Heart left ventricle (tissue), 16 donors: ENCODE data around the gene POLR2L. TPM values are rescaled to one million over a fixed set of nuclear protein-coding genes. Genes with fewer than 3 reads are reported as not detected.

ENCODE experiments used
- ATAC-seq, 4 donors: fragments of 200-7000 bp; cut with Tn5 transposase; one replicate each; pipeline ENCODE4 v1.9.1; 2020 to 2022; ENCODE audit warnings: moderate library complexity in 4 of 4, mild to moderate bottlenecking in 3 of 4, moderate number of reproducible peaks in 1 of 4
- DNase-seq, 5 donors: peaks; one replicate each; pipeline ENCODE4 v3.0.0-alpha.2; 2020
- H3K27ac ChIP-seq, 12 donors: fragments of 200-600 bp; sonication (generic) in 4 of 12; one replicate each; pipeline versions ENCODE4 v1.5.0 to v1.8.0; 2016 to 2022; ENCODE audit warnings: mild to moderate bottlenecking in 2 of 12
- H3K27me3 ChIP-seq, 9 donors: fragments of 200-600 bp; sonication (generic) in 2 of 9; one replicate each; pipeline versions ENCODE4 v1.5.1 to v1.8.0; 2016 to 2022; ENCODE audit warnings: mild to moderate bottlenecking in 3 of 9
- H3K36me3 ChIP-seq, 9 donors: fragments of 200-600 bp; sonication (generic) in 2 of 9; one replicate each; pipeline versions ENCODE4 v1.5.0 to v1.8.0; 2018 to 2022; ENCODE audit warnings: mild to moderate bottlenecking in 2 of 9
- H3K4me1 ChIP-seq, 12 donors: fragments of 200-600 bp; sonication (generic) in 4 of 12; one replicate each; pipeline versions ENCODE4 v1.5.0 to v1.8.0; 2016 to 2022; ENCODE audit warnings: mild to moderate bottlenecking in 3 of 12
- H3K4me3 ChIP-seq, 12 donors: fragments of 200-600 bp; sonication (generic) in 4 of 12; one replicate each; pipeline versions ENCODE4 v1.5.0 to v1.8.0; 2017 to 2022; ENCODE audit warnings: mild to moderate bottlenecking in 9 of 12, moderate library complexity in 4 of 12
- H3K9me3 ChIP-seq, 12 donors: fragments of 200-600 bp; sonication (generic) in 4 of 12; one replicate each; pipeline versions ENCODE4 v1.5.0 to v1.8.0; 2016 to 2022; ENCODE audit warnings: mild to moderate bottlenecking in 1 of 12
- POLR2A ChIP-seq, 2 donors: fragments of 450-650 bp; IDR thresholded peaks; one replicate each; pipeline ENCODE4 v1.6.1; 2017; ENCODE audit warnings: antibody characterized with exemption in 2 of 2, mild to moderate bottlenecking in 2 of 2, moderate library complexity in 2 of 2
- WGBS, 4 donors: extraction: QIAGEN DNeasy Blood & Tissue Kit in 2 of 4; methylation state at CpG; one replicate each; pipeline versions ENCODE4 v1.1.5 to v1.1.7; 2013 to 2018; 5-methylcytosine and 5-hydroxymethylcytosine counted together
- intact Hi-C, 10 donors: fragments of 100-400 bp; cut with DNase I; formaldehyde crosslinking; loops; one replicate each; pipeline versions ENCODE4 v1.11.1 to v1.14.2; 2022
- polyA plus RNA-seq, 2 donors: library from polyadenylated mRNA; stranded (reverse); fragments of 200-250 nt; gene quantifications; one replicate each; pipeline ENCODE4 v1.2.3, GENCODE V29; 2013
- total RNA-seq, 9 donors: library from RNA; depleted of rRNA in 2 of 9; stranded (reverse); fragments of >200 nt in 2 of 9; fragmentation: NEBNext Ultra II Directional in 3 of 9; extraction: Animal tissue kit (Norgen Biotek cat#: 25700) in 3 of 9; gene quantifications; one replicate each; pipeline versions ENCODE4 v1.1.0 to v1.2.4, GENCODE V29; 2016 to 2023
- TF ChIP-seq, protein P1 (sequence below), 12 donors: fragments of 200-600 bp; sonication (generic) in 4 of 12; IDR thresholded peaks; one replicate each; pipeline versions ENCODE4 v1.5.0 to v1.8.0; 2018 to 2022; ENCODE audit warnings: antibody characterized with exemption in 12 of 12, mild to moderate bottlenecking in 5 of 12
- donor health status: ischemic (EF 13 %, LVEDD 7.1; RV severe dilation, severe dysfunction).
- donor health status: healthy with polysubstance abuse.
- donor health status: DM: no; HTN: yes; CAD: no.
- donor health status: DM: no; HTN: no; CAD: no.
- donor health status: ischemic (EF 25% LVEDD 6.9; RV normal size, moderate dysfunction).
- donor health status: ischemic (EF 25% LVEDD 5.7; RV mildly dilated, moderate dysfunction).
- donor health status: healthy.
- donor health status: DM: yes; HTN: yes; CAD: no.
- donor health status: ischemic (EF 35%, LVEDD 5.7; RV mildly dilated, moderate dysfunction).
- donor health status: nonischemic (EF 11% LVEDD 7.7; RV severe dilation, severe dysfunction).
- donor health status: DM: yes; HTN: yes; CAD: no.
- donor health status: PGD.
- donor health status: ischemic (EF 29% LVEDD 5.4; RV normal size, mild dysfunction).
- donor health status: nonischemic (EF 23%, LVEDD 6.1; RV moderate dilation, normal function).

The POLR2L gene
- total and polyA plus RNA-seq, 11 donors: 74.4 to 267 (median 208) TPM

DNA sequence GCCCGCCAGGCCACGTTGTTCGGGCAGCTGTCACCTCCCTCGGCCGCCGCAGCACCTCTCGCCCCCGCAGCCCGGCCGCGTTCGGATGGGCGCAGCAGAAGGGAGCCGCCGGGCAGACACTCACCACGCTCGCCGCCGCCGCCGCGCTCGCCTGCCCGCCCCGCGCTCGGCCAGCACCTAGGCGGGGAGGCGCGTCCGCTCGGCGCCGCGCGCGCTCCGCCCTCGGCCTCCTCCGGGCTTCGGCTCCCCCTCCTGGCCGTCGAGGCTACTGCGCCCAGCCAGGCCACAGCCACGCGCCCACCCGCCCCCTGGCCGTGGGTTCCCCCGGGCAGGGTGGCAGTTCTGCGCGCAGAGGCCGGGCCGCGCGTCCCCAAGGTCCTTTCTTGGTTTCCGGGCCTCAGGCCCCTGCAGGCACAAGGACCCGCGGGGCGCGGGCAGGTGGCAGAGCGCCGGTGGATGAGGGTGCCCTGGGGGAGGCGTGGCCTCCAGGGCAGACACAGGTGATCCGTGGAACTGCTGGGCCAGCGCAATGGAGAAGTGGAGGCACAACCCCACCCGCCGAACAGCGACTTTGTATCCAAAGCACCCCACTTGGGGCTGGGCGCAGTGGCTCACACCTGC is 44.1 kb downstream of the POLR2L start, which contains the start of gene SLC25A22:
Gene SLC25A22 (minus strand): TSS at position 189 of the 621 bp plus-strand sequence. CDS start 3,275 bp downstream, outside the sequence.
- Histone ChIP-seq H3K36me3 (peaks cover 0 to 38% (median 8%) of the 10 kb centered on the region in 9 donors), H3K4me1 (peaks cover 6 to 40% (median 24%) of the 10 kb centered on the region in 12 donors), H3K4me3 (peak within 1 kb of the TSS; percentile 50 to 89 (median 78)), H3K27ac (peak within 1 kb of the TSS; percentile 37 to 88 (median 84)), H3K27me3 (no peaks in the 10 kb centered on the region), H3K9me3 (no peaks in the 10 kb centered on the region)
- TF ChIP-seq POLR2A (IDR thresholded peaks at IDR 0.05): peak in 1 of 2 donors; percentile 15
- TF ChIP-seq, protein P1, sequence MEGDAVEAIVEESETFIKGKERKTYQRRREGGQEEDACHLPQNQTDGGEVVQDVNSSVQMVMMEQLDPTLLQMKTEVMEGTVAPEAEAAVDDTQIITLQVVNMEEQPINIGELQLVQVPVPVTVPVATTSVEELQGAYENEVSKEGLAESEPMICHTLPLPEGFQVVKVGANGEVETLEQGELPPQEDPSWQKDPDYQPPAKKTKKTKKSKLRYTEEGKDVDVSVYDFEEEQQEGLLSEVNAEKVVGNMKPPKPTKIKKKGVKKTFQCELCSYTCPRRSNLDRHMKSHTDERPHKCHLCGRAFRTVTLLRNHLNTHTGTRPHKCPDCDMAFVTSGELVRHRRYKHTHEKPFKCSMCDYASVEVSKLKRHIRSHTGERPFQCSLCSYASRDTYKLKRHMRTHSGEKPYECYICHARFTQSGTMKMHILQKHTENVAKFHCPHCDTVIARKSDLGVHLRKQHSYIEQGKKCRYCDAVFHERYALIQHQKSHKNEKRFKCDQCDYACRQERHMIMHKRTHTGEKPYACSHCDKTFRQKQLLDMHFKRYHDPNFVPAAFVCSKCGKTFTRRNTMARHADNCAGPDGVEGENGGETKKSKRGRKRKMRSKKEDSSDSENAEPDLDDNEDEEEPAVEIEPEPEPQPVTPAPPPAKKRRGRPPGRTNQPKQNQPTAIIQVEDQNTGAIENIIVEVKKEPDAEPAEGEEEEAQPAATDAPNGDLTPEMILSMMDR (IDR thresholded peaks at IDR 0.05): peak; percentile 61 to 96 (median 81)
- DNase-seq: peak; percentile 74 to 90 (median 80)
- WGBS, 4 donors: 2 to 7% (median 5%) methylated on average over 14 to 69 of the region's 69 CpGs
- intact Hi-C loops: loop anchor here in 2 of 10 donors (1.0 to 10.0 kb wide), 3 partner anchors 21 to 114 kb away; partner anchors contain the start of genes CHID1 (in 1 of the 2) and GATD1 (in 1 of the 2)
- ATAC-seq: peak; percentile 21 to 77 (median 56)

DNA sequence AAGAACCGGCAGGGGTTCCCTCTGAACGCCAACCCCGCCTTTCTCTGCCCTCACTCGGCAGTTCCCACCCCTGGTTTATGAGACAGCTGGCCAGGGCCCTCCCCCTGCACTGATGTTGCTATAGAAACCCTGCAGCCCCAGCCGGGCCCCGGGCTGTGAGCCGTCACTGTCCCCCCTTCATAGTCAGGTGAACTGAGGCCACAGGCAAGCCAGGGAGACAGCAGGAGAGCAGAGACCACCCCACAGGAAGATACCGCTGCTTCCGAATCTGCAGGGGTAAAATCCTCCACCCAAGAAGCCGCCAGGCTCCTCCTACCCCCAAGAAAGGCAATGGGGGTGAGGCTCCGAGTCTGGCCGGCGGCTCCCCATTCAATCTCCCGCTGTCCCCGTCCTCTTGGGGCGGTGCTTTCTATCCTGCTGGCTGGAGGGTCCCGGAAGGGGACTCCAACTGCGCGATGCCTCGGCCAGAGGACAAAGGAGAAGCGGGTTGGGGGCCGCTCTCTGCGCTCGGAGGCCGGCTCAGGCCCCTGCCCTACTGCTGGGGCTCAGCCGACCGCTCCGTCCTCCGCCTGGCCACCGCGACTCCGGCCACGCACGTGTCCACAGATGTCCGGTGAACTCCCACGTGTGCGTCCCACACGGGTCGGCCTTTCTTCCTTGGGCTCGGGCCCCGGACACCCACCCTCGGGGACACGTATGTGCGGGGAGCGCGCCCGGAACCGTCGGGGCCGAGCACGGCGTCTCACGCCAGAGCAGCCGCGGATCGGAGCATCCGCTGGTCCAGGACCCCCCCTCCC is 44.8 kb downstream of the POLR2L start:
- ATAC-seq: peak; percentile 17 to 59 (median 50)
- H3K27me3 ChIP-seq: no peaks in the 10 kb centered on the region
- peak overlapping the region; percentile 37 to 88 (median 84) for H3K27ac ChIP-seq
- 1% methylated on average over 31 to 57 of the region's 57 CpGs for WGBS, 4 donors
- peaks cover 0 to 34% (median 6%) of the 10 kb centered on the region in 9 donors for H3K36me3 ChIP-seq
- H3K4me3 ChIP-seq: peak overlapping the region; percentile 50 to 89 (median 78)
- intact Hi-C loops: loop anchor here in 2 of 10 donors (1.0 to 10.0 kb wide), 3 partner anchors 20 to 115 kb away; partner anchors contain the start of genes CHID1 (in 1 of the 2) and GATD1 (in 1 of the 2)
- TF ChIP-seq POLR2A (IDR thresholded peaks at IDR 0.05): no peak
- TF ChIP-seq, protein P1 (IDR thresholded peaks at IDR 0.05): no peak
- DNase-seq: peak; percentile 73 to 83 (median 76)
- H3K4me1 ChIP-seq: peaks cover 6 to 40% (median 24%) of the 10 kb centered on the region in 12 donors
- no peaks in the 10 kb centered on the region for H3K9me3 ChIP-seq

DNA sequence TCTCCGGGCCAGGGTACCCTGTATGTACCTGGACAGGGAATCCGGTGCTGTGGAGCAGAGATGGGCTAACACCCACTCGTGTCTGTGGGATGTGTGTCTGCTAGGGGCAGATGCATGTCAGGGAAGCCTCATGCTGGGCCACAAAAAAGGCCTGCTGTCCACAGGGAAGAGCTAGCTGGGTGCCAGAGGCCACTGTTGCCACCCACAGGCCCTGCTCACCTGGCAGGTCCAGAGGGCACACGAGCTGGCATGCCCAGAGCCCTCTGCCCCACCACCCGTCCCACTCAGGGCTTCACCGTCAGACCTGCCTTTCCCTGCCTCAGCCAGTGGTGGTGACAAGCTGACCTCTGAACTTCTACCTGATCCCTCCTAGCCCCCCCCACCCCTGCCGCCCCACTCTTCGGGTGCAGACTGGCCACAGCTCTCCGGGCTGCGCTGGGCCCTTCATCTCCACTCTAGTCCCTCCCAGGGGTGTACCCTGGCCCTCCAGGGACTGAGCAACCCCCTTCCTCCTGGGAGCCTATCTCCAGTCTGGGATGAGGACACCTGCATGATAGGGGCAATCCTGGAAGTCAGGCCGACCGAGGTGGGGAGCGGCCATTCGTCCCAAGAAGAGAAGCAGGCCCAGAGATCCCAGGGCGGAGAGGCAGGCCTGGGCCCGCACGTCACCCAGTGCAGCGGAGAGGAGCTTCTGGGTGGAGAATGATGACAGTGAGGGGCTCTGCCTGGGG is 45.6 kb downstream of the POLR2L start:
- H3K4me1 ChIP-seq: peaks cover 6 to 40% (median 24%) of the 10 kb centered on the region in 12 donors
- H3K27ac ChIP-seq: peak overlapping the region; percentile 13 to 88 (median 84)
- whole genome bisulfite sequencing, 4 donors: 32 to 56% (median 40%) methylated on average over 12 to 18 of the region's 18 CpGs
- ATAC-seq (peak in 1 of 4 donors; percentile 0), DNase-seq (no peak)
- no peaks in the 10 kb centered on the region for H3K27me3 ChIP-seq
- H3K36me3 ChIP-seq: peaks cover 0 to 35% (median 0%) of the 10 kb centered on the region in 9 donors
- intact Hi-C loops: loop anchor here in 2 of 10 donors (5.0 to 10.0 kb wide), 2 partner anchors 62 to 116 kb away; partner anchors contain the start of gene CHID1 (in 1 of the 2)
- TF ChIP-seq, protein P1 (IDR thresholded peaks at IDR 0.05): no peak
- no peak for TF ChIP-seq POLR2A (IDR thresholded peaks at IDR 0.05)
- H3K4me3 ChIP-seq: peak overlapping the region; percentile 50 to 89 (median 78)
- no peaks in the 10 kb centered on the region for H3K9me3 ChIP-seq
